A673 (cell line): Measurements from ENCODE around the gene B4GALT6. TPM values are rescaled to one million over a fixed set of nuclear protein-coding genes. Genes with fewer than 3 reads are reported as not detected.

Source experiments
- BruUV-seq: library from RNA; stranded (reverse); fragments of 400-500 nt; replicated peaks from 2 replicates; lab custom pipeline; 2021; lab: Mats Ljungman, UMichigan
- CTCF ChIA-PET: fragments of 300-600 bp; sonication (Branson Sonifier 250); formaldehyde crosslinking; loops from one replicate; lab custom pipeline; 2022; ENCODE audit warnings: antibody characterized with exemption; lab: Charles Lee
- POLR2A ChIA-PET: fragments of 300-600 bp; sonication (Branson Sonifier 250); formaldehyde crosslinking; loops from one replicate; lab custom pipeline; 2022; ENCODE audit warnings: antibody characterized with exemption; ENCODE audit not compliant: low non-redundant PET; lab: Charles Lee
- DNase-seq: peaks from one replicate; pipeline ENCODE4 v3.0.0-alpha.2; 2015; ENCODE audit warnings: low spot score
- H3K27ac ChIP-seq: fragments of 200-600 bp; sonication (generic); 2 replicates; pipeline ENCODE4 v1.5.1; 2016; ENCODE audit warnings: mixed run types, low read depth, mild to moderate bottlenecking, mixed read lengths, antibody characterized with exemption, low read length; ENCODE audit not compliant: poor library complexity, severe bottlenecking
- H3K27me3 ChIP-seq: fragments of 200-600 bp; sonication (generic); replicated peaks from 2 replicates; pipeline ENCODE4 v1.6.1; 2017; ENCODE audit warnings: mixed run types, low read depth, mild to moderate bottlenecking, mixed read lengths, antibody characterized with exemption, low read length; ENCODE audit not compliant: insufficient read depth, poor library complexity
- H3K36me3 ChIP-seq: fragments of 200-600 bp; sonication (generic); 2 replicates; pipeline ENCODE4 v1.6.1; 2016; ENCODE audit warnings: mixed run types, mild to moderate bottlenecking, mixed read lengths, antibody characterized with exemption, low read length; ENCODE audit not compliant: insufficient read depth, poor library complexity, severe bottlenecking
- H3K4me1 ChIP-seq: fragments of 200-600 bp; sonication (generic); 2 replicates; pipeline ENCODE4 v1.6.1; 2017; ENCODE audit warnings: mixed run types, mild to moderate bottlenecking, mixed read lengths, antibody characterized with exemption, low read length; ENCODE audit not compliant: insufficient read depth, poor library complexity, severe bottlenecking
- H3K4me3 ChIP-seq: fragments of 200-600 bp; sonication (generic); 2 replicates; pipeline ENCODE4 v1.5.1; 2016; ENCODE audit warnings: low read depth, mixed run types, mild to moderate bottlenecking, mixed read lengths, low read length; ENCODE audit not compliant: poor library complexity, severe bottlenecking
- H3K9me3 ChIP-seq: fragments of 200-600 bp; sonication (generic); 2 replicates; pipeline ENCODE4 v1.6.1; 2016; ENCODE audit warnings: mixed run types, low read depth, mild to moderate bottlenecking, mixed read lengths, antibody characterized with exemption, low read length; ENCODE audit not compliant: poor library complexity, severe bottlenecking
- EZH2 ChIP-seq: fragments of 200-600 bp; sonication (generic); IDR thresholded peaks from 2 replicates; pipeline ENCODE4 v1.6.1; 2017; ENCODE audit warnings: borderline replicate concordance, low read depth, mild to moderate bottlenecking, mixed read lengths, antibody characterized with exemption, low read length; ENCODE audit not compliant: poor library complexity, severe bottlenecking
- intact Hi-C: fragments of 100-400 bp; cut with micrococcal nuclease; formaldehyde crosslinking; loops from one replicate; pipeline ENCODE4 v1.10.0; 2022; ENCODE audit not compliant: unreplicated experiment
- total RNA-seq: library from RNA; stranded (reverse); gene quantifications from 2 replicates; pipeline ENCODE4 v1.2.3, GENCODE V29; 2021
- TF ChIP-seq, protein P1 (sequence below): fragments of 300-800, 200-600 bp; sonication (generic); conservative IDR thresholded peaks from 2 replicates; pipeline ENCODE4 v1.5.1; 2017; ENCODE audit warnings: low read depth, mild to moderate bottlenecking, antibody characterized with exemption, low read length, moderate library complexity, mixed read lengths

The B4GALT6 gene
- total RNA-seq, 1 experiment from 2014 or later: 6.0 TPM

DNA sequence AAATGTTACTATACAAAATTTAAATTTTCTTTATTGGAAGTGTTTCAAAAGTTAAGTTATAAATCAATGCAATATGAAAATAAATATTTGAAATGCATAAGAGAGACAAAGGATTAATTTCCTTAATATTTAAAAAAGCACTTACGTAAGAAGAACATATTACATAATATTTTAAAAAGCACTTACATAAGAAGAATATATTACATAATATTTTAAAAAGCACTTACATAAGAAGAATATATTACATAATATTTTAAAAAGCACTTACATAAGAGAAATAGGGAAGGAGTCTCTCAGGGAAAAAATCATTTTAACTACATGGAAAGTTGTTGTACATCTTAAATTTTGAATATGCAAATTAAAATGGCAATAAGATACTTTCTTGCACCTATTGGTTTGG is 17.4 kb upstream of the B4GALT6 start:
- no peak for TF ChIP-seq EZH2
- TF ChIP-seq, protein P1, sequence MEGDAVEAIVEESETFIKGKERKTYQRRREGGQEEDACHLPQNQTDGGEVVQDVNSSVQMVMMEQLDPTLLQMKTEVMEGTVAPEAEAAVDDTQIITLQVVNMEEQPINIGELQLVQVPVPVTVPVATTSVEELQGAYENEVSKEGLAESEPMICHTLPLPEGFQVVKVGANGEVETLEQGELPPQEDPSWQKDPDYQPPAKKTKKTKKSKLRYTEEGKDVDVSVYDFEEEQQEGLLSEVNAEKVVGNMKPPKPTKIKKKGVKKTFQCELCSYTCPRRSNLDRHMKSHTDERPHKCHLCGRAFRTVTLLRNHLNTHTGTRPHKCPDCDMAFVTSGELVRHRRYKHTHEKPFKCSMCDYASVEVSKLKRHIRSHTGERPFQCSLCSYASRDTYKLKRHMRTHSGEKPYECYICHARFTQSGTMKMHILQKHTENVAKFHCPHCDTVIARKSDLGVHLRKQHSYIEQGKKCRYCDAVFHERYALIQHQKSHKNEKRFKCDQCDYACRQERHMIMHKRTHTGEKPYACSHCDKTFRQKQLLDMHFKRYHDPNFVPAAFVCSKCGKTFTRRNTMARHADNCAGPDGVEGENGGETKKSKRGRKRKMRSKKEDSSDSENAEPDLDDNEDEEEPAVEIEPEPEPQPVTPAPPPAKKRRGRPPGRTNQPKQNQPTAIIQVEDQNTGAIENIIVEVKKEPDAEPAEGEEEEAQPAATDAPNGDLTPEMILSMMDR: no peak
- CTCF ChIA-PET: no interaction called here
- Histone ChIP-seq H3K4me1 (no peaks in the 10 kb centered on the region), H3K27ac (no peak overlapping the region), H3K36me3 (no peaks in the 10 kb centered on the region), H3K9me3 (no peaks in the 10 kb centered on the region), H3K4me3 (no peak overlapping the region), H3K27me3 (no peaks in the 10 kb centered on the region)
- no TSS peak for BruUV-seq
- POLR2A ChIA-PET: no interaction called here
- DNase-seq: no peak
- intact Hi-C loops: no loop called here

DNA sequence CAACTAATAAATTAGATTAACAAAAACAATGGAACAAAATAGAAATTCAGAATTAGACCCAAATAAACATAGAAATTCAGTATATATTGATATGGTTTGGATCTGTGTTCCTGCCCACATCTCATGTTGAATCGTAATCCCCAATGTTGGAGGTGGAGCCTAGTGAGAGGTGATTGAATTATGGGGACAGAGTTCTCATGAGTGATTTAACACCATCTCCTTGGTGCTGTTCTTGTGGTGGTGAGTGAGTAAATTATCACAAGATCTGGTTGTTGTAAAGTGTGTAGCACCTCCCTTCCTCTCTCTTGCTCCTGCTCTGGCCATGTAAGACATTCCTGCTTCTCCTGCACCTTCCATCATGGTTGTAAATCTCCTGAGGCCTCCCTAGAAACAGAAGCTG is 16.6 kb upstream of the B4GALT6 start:
- no peak for DNase-seq
- BruUV-seq: no TSS peak
- TF ChIP-seq, protein P1: no peak
- no peak for TF ChIP-seq EZH2
- no peaks in the 10 kb centered on the region for H3K9me3 ChIP-seq
- ChIA-PET CTCF (no interaction called here), POLR2A (no interaction called here)
- no peaks in the 10 kb centered on the region for H3K36me3 ChIP-seq
- no peaks in the 10 kb centered on the region for H3K27me3 ChIP-seq
- H3K27ac ChIP-seq: no peak overlapping the region
- intact Hi-C loops: no loop called here
- no peaks in the 10 kb centered on the region for H3K4me1 ChIP-seq
- H3K4me3 ChIP-seq: no peak overlapping the region

DNA sequence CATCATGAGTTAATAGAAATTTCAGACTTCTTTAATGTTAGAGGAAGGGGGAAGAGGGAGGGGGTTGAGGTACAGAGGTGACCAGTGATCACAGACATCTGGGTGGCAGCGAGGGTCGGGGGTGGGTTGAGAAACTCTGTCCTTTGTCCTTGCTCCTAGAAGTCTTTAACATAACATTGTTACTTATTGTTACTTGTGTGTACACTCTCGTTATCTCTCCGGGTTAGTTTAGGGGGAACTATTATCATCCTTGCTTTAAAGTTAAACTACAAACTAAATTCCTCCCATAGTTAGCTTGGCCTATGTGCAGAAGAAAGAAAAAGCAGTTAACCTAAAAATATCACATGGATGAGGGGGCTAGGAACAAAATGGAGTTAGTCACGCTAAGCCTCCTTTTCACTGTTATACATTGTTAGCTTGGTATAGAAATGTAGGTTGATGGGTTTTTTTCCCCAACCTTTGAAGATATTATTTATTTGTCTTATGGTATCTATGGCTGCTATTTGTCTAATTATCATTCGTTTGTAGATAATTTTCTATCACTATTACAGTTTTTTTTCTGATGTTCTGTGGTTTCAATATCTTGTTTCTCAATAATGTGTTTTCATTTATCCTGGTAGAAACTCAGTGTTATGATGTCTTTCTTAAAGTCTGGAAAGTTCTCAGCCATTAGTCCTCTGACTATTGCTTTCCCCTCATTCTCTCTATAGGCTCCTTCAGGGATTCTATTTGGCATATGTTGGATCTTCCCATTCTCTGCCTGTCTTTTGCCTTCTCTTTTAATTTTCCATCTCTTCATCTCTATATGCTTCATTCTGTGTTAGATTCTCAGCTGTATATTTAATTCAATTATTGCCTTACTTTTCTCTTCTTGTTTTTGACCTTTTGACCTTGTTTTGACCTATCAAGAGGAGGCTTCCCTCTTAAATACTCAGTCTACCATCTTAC is 13.2 kb upstream of the B4GALT6 start:
- POLR2A ChIA-PET: no interaction called here
- Histone ChIP-seq H3K36me3 (no peaks in the 10 kb centered on the region), H3K9me3 (no peaks in the 10 kb centered on the region), H3K4me1 (no peaks in the 10 kb centered on the region), H3K27me3 (no peaks in the 10 kb centered on the region), H3K4me3 (no peak overlapping the region), H3K27ac (no peak overlapping the region)
- BruUV-seq: no TSS peak
- CTCF ChIA-PET: no interaction called here
- no peak for DNase-seq
- TF ChIP-seq, protein P1: no peak
- TF ChIP-seq EZH2: no peak
- intact Hi-C loops: no loop called here
